GM10266 (cell line): ENCODE measurements around the gene ID1.

Source experiments
- DNase-seq: peaks from one replicate; pipeline ENCODE4 v3.0.0; 2012; ENCODE audit errors: extremely low spot score
- CTCF ChIP-seq: IDR thresholded peaks from 2 replicates; pipeline ENCODE4 v1.5.1; 2012; ENCODE audit warnings: mild to moderate bottlenecking, low read depth; ENCODE audit not compliant: control insufficient read depth, insufficient read depth; ENCODE audit errors: missing control alignments

The ID1 gene

GRCh38 chr20:31637660-31638059 is 32.6 kb downstream of the ID1 start, which contains the start of gene COX4I2:
Gene COX4I2, plus strand, starts transcription at chr20:31637912. Its CDS starts 1,106 bp downstream, at chr20:31639018.
- DNase-seq, result no peak
- no peak for TF ChIP-seq CTCF

- no peak for DNase-seq
- no peak for TF ChIP-seq CTCF
Measured at GRCh38 chr20:31638317-31638716, 33.2 kb downstream of the ID1 start.

GRCh38 chr20:31638816-31639215 is 33.7 kb downstream of the ID1 start:
- no peak for DNase-seq
- TF ChIP-seq CTCF, result no peak

- DNase-seq, result no peak
- no peak for TF ChIP-seq CTCF
Measured at GRCh38 chr20:31640259-31640658, 35.2 kb downstream of the ID1 start.

GRCh38 chr20:31641391-31641790 is 36.3 kb downstream of the ID1 start:
- no peak for DNase-seq
- no peak for TF ChIP-seq CTCF

- TF ChIP-seq CTCF, result no peak
- DNase-seq, result no peak
Measured at GRCh38 chr20:31642837-31643236, 37.7 kb downstream of the ID1 start.

GRCh38 chr20:31643522-31643921 is 38.4 kb downstream of the ID1 start:
- no peak for TF ChIP-seq CTCF
- DNase-seq, result no peak
